Measurements from ENCODE around the gene FRMD1.

DNA sequence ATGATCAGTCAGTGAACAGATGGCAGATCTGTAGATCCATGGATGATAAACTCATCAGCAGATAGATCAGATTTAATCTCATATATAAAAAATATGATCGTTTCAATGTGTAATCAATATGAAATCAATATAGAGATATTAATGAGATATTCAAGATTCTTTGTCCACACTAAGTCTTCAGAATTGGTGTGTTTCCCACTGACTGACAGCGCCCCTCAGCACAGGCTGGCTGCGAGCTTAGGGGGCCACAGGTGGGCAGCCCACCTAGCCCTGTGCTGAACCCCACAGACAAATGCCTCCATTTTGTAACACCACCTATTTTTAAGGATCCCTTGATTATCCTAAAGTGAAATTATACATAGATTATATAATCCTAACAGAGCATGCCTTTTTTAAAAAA, 32.3 kb downstream of the FRMD1 start:
- TF ChIP-seq, protein P1, sequence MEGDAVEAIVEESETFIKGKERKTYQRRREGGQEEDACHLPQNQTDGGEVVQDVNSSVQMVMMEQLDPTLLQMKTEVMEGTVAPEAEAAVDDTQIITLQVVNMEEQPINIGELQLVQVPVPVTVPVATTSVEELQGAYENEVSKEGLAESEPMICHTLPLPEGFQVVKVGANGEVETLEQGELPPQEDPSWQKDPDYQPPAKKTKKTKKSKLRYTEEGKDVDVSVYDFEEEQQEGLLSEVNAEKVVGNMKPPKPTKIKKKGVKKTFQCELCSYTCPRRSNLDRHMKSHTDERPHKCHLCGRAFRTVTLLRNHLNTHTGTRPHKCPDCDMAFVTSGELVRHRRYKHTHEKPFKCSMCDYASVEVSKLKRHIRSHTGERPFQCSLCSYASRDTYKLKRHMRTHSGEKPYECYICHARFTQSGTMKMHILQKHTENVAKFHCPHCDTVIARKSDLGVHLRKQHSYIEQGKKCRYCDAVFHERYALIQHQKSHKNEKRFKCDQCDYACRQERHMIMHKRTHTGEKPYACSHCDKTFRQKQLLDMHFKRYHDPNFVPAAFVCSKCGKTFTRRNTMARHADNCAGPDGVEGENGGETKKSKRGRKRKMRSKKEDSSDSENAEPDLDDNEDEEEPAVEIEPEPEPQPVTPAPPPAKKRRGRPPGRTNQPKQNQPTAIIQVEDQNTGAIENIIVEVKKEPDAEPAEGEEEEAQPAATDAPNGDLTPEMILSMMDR (IDR thresholded peaks at IDR 0.05; ENCODE audit: borderline replicate concordance, extremely low read depth, low read length, poor library complexity, severe bottlenecking), result no peak
- no peak for TF ChIP-seq EZH2 (IDR thresholded peaks at IDR 0.05; ENCODE audit: borderline replicate concordance, low read depth, low read length, severe bottlenecking)
